Lower leg skin (tissue), 3 donors: ENCODE results near the gene HS6ST3.

Experiments used
- CTCF ChIP-seq, 3 donors: fragments of 450-650 bp; IDR thresholded peaks; one replicate each; pipeline ENCODE4 v1.5.1; 2016; ENCODE audit warnings: antibody characterized with exemption in 3 of 3, mild to moderate bottlenecking in 3 of 3, moderate library complexity in 2 of 3
- POLR2A ChIP-seq, 2 donors: fragments of 450-650 bp; IDR thresholded peaks; one replicate each; pipeline ENCODE4 v1.6.1; 2016 to 2017; ENCODE audit warnings: antibody characterized with exemption in 2 of 2, mild to moderate bottlenecking in 1 of 2, moderate library complexity in 1 of 2

GRCh38 chr13:96491103-96491502 is 401.2 kb downstream of the HS6ST3 start:
- TF ChIP-seq CTCF (IDR thresholded peaks at IDR 0.05) (no peak), POLR2A (IDR thresholded peaks at IDR 0.05) (no peak)
